Uterus (tissue), 4 donors: Measurements from ENCODE around the gene VWA8. TPM values are rescaled to one million over a fixed set of nuclear protein-coding genes. Genes with fewer than 3 reads are reported as not detected.

Experiments
- DNase-seq, 2 donors: peaks; one replicate each; pipeline ENCODE4 v3.0.0-alpha.2; 2019 to 2020
- H3K27ac ChIP-seq, 2 donors: fragments of 200-600 bp; sonication (generic); 1 replicate in 1 of 2; 2 replicates in 1 of 2; pipeline ENCODE4 v1.5.1; 2016 to 2018
- H3K27me3 ChIP-seq, 2 donors: fragments of 200-600 bp; sonication (generic); one replicate each; pipeline ENCODE4 v1.5.1; 2018 to 2019; ENCODE audit warnings: control low read depth in 1 of 2
- H3K36me3 ChIP-seq, 2 donors: fragments of 200-600 bp; sonication (generic); one replicate each; pipeline ENCODE4 v1.5.1; 2019; ENCODE audit warnings: control low read depth in 1 of 2
- H3K4me1 ChIP-seq, 2 donors: fragments of 200-600 bp; sonication (generic); one replicate each; pipeline ENCODE4 v1.5.1; 2018 to 2019; ENCODE audit warnings: control low read depth in 1 of 2
- H3K4me3 ChIP-seq, 2 donors: fragments of 200-600 bp; sonication (generic); 1 replicate in 1 of 2; 2 replicates in 1 of 2; pipeline ENCODE4 v1.5.1; 2018 to 2019; ENCODE audit warnings: mild to moderate bottlenecking in 1 of 2
- H3K9me3 ChIP-seq, 2 donors: fragments of 200-600 bp; sonication (generic); one replicate each; pipeline ENCODE4 v1.5.1; 2019; ENCODE audit warnings: control low read depth in 1 of 2
- POLR2A ChIP-seq, 2 donors: fragments of 450-650 bp; IDR thresholded peaks; one replicate each; pipeline ENCODE4 v1.6.1; 2016; ENCODE audit warnings: antibody characterized with exemption in 2 of 2, mild to moderate bottlenecking in 1 of 2, moderate library complexity in 1 of 2
- intact Hi-C: fragments of 100-400 bp; cut with DNase I; formaldehyde crosslinking; loops from one replicate; pipeline ENCODE4 v1.15.1; 2023; ENCODE audit warnings: low total_unique reads
- total RNA-seq, 4 donors: library from RNA; depleted of rRNA in 3 of 4; stranded (reverse); fragments of >200 nt in 3 of 4; gene quantifications; one replicate each; pipeline versions ENCODE4 v1.1.0 to v1.2.4, GENCODE V29; 2014 to 2023
- TF ChIP-seq, protein P1 (sequence below), 4 experiments: fragments of 200-600 bp in 2 of 4; fragments of 450-650 bp in 2 of 4; sonication (generic) in 2 of 4; IDR thresholded peaks; one replicate each; pipeline ENCODE4 v1.5.1; 2016 to 2019; ENCODE audit warnings: antibody characterized with exemption in 4 of 4, mild to moderate bottlenecking in 2 of 4, moderate library complexity in 1 of 4
- donor health status: DM: yes; HTN: yes; CAD: no.

The VWA8 gene
- total RNA-seq, 4 donors from 2014 or later: 25.6 to 59.7 (median 37.5) TPM

DNA sequence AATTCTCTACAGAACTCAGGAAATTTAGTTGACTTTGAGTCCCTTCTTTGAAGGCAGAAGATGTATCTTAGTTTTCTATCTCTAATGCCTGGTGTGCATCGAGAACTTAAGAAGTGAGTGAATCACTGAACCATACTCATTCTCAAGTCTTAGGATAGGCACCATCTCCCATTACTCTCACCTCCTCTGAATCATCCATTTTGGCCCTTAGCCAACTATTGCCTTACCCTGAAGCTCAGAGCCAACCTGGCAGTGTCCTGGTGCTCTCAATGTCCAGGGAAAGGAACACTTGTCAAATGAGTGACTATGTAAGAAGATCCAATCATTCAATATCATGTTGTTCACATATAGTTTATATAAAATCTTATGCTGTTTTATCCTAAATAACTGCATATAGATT, 357.0 kb downstream of the VWA8 start:
- DNase-seq: no peak
- H3K27ac ChIP-seq: no peak overlapping the region
- no peak for TF ChIP-seq POLR2A (IDR thresholded peaks at IDR 0.05)
- TF ChIP-seq, protein P1, sequence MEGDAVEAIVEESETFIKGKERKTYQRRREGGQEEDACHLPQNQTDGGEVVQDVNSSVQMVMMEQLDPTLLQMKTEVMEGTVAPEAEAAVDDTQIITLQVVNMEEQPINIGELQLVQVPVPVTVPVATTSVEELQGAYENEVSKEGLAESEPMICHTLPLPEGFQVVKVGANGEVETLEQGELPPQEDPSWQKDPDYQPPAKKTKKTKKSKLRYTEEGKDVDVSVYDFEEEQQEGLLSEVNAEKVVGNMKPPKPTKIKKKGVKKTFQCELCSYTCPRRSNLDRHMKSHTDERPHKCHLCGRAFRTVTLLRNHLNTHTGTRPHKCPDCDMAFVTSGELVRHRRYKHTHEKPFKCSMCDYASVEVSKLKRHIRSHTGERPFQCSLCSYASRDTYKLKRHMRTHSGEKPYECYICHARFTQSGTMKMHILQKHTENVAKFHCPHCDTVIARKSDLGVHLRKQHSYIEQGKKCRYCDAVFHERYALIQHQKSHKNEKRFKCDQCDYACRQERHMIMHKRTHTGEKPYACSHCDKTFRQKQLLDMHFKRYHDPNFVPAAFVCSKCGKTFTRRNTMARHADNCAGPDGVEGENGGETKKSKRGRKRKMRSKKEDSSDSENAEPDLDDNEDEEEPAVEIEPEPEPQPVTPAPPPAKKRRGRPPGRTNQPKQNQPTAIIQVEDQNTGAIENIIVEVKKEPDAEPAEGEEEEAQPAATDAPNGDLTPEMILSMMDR (IDR thresholded peaks at IDR 0.05): no peak
- H3K4me1 ChIP-seq: no peaks in the 10 kb centered on the region
- no peaks in the 10 kb centered on the region for H3K36me3 ChIP-seq
- H3K9me3 ChIP-seq: no peaks in the 10 kb centered on the region
- intact Hi-C loops: no loop called here
- no peak overlapping the region for H3K4me3 ChIP-seq
- no peaks in the 10 kb centered on the region for H3K27me3 ChIP-seq

DNA sequence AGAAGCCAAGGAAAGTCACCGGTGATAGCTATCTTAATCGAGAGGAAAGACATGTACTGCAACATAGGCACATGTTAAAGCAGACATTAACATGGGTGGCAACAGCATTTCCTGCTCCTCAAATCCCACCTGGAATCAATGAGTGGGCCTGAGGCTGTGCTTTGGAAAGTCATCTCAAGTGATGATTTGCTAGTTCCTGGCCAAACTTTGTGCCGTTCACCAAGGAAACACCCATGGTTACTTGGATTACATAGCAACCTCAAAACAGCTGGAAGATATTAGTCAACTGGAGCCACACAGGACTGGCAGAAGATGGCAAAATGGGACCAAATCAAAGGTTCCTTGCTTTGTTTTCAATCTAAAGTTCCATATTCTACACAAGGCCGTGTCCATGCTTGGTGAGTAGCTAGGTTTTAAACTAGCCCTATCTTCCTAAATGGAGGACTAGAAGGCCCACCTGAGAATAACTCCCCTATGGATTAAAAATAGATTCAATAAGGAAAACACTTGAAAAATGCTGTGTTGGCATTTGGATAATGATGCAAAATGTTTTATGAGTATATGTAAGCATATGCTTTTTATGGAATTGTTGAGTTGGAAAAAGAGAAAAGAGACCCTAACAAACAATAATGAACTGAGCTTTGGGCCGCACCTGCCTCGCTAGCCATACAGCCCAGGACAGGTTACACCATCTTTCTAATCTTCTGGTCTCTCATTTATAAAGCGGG, 359.0 kb downstream of the VWA8 start:
- H3K4me1 ChIP-seq: no peaks in the 10 kb centered on the region
- intact Hi-C loops: no loop called here
- no peaks in the 10 kb centered on the region for H3K27me3 ChIP-seq
- no peak for DNase-seq
- no peak overlapping the region for H3K27ac ChIP-seq
- H3K9me3 ChIP-seq: no peaks in the 10 kb centered on the region
- TF ChIP-seq, protein P1 (IDR thresholded peaks at IDR 0.05): no peak
- TF ChIP-seq POLR2A (IDR thresholded peaks at IDR 0.05): no peak
- no peak overlapping the region for H3K4me3 ChIP-seq
- H3K36me3 ChIP-seq: no peaks in the 10 kb centered on the region

DNA sequence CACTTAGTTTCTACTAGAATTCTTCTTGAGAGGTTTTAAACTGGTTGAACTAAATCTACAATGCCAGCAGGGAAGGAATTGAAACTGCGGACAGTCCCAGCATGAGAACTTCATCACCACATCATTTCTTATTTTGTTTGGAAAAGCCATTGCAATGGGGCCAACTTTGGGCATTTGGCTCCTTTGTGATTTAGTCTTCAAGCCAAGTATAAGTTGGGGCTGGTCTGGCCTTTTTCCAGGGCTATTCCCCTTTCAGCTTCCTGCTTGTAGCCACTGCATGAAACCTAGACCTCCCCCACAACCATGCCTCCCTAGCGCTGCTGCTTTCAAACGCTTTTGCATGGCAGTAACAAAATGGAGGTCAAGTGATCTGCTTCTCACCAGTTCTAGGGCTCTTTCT, 361.3 kb downstream of the VWA8 start:
- no peaks in the 10 kb centered on the region for H3K27me3 ChIP-seq
- H3K36me3 ChIP-seq: no peaks in the 10 kb centered on the region
- no peak overlapping the region for H3K4me3 ChIP-seq
- no peak for TF ChIP-seq POLR2A (IDR thresholded peaks at IDR 0.05)
- TF ChIP-seq, protein P1 (IDR thresholded peaks at IDR 0.05): no peak
- H3K4me1 ChIP-seq: no peaks in the 10 kb centered on the region
- intact Hi-C loops: no loop called here
- no peak for DNase-seq
- no peaks in the 10 kb centered on the region for H3K9me3 ChIP-seq
- no peak overlapping the region for H3K27ac ChIP-seq

DNA sequence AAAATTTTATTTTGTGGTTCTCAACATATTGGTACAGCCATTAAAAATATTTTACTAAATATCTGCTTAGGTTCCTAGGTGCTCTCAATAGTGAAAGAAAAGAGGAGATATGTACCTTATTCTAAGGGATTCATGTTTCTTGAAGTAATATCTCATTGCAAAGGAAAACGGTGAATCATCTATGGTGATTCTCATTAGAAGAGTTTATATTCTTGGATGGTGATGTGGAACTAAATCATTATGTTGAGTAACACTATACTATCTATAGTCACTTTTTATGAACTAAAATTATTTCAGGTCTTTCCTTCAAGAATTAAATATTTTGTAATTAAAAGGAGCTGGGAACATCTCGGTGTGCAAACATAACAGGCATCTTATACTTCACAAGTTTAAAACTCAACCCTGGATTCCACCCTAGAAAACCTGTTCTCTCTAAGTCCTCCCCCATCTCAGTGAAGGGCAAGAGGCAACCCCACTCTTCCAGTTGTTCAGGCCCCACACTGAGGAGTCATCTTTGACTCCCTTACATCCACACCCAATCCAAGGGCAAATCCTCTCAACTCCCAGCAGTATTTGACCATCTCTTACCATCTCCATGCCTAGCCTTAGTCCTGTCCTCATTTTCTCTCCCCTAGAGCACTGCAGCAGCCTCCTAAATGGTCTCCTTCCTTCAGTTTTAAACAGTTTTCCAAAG, 363.4 kb downstream of the VWA8 start:
- Histone ChIP-seq H3K4me1 (no peaks in the 10 kb centered on the region), H3K9me3 (no peaks in the 10 kb centered on the region), H3K36me3 (no peaks in the 10 kb centered on the region), H3K4me3 (no peak overlapping the region), H3K27me3 (no peaks in the 10 kb centered on the region), H3K27ac (peak overlapping the region in 1 of 2 donors; percentile 3)
- TF ChIP-seq, protein P1 (IDR thresholded peaks at IDR 0.05): no peak
- no peak for TF ChIP-seq POLR2A (IDR thresholded peaks at IDR 0.05)
- no peak for DNase-seq
- intact Hi-C loops: no loop called here

DNA sequence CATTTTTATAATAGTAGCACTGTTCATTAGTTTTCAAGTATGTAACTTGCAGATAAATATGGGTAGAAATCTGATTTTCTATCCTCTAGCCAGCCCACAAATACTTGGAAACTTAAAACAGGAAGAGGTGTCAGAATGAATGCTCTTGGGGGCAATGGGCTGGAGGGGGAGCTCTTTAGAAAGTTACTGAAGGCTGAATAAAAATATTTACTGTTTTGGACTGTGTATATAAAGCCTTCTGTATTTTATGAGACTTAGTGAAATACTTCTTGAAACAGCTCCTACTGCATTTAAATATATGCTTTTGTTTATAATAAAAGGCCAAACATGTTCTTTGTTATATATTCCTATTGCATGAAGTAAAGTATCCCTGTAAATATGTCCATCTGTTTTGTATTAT, 364.7 kb downstream of the VWA8 start:
- intact Hi-C loops: no loop called here
- TF ChIP-seq POLR2A (IDR thresholded peaks at IDR 0.05): no peak
- TF ChIP-seq, protein P1 (IDR thresholded peaks at IDR 0.05): no peak
- DNase-seq: no peak
- Histone ChIP-seq H3K4me1 (no peaks in the 10 kb centered on the region), H3K4me3 (no peak overlapping the region), H3K27me3 (no peaks in the 10 kb centered on the region), H3K36me3 (no peaks in the 10 kb centered on the region), H3K27ac (peak overlapping the region in 1 of 2 donors; percentile 17), H3K9me3 (no peaks in the 10 kb centered on the region)
